Measurements from ENCODE around the gene RAB3A. TPM values are rescaled to one million over a fixed set of nuclear protein-coding genes. Genes with fewer than 3 reads are reported as not detected.

Gene RAB3A
- total RNA-seq, 1 experiment from 2014 or later: 0.68 TPM

DNA sequence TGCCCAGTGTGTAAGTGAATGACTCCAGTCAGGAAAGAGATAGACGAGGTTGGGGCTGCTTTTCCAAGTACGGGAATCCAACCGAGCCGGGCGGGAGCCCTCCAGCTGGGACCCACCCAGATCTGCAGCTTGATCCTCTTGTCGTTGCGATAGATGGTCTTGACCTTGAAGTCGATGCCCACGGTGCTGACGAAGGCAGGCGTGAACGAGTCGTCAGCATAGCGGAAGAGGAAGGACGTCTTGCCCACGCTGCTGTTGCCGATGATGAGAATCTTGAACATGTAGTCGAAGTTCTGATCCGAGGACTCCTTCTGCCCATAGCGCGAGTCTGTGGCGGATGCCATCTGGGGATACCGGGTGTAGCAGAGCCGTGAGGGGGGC lies 1.5 kb downstream of the RAB3A start:
- intact Hi-C loops (cut with micrococcal nuclease): no loop called here
- no peak for DNase-seq (ENCODE audit: unreplicated experiment)
- H3K4me3 Mint-ChIP-seq (ENCODE audit: unreplicated experiment): peak overlapping the region; percentile 57
- no peaks in the 10 kb centered on the region for H3K9me3 Mint-ChIP-seq (ENCODE audit: unreplicated experiment)
- H3K27ac Mint-ChIP-seq (ENCODE audit: low read depth, unreplicated experiment): no peak overlapping the region
- POLR2A ChIA-PET: interaction anchor here (0.9 to 5.6 kb wide), 3 partner anchors 9 to 79 kb away, joined by 3 to 147 read pairs (median 7); partner anchors contain the start of genes JUND and MPV17L2
- no TSS peak for BruUV-seq (replicated peaks)
- peaks cover 5% of the 10 kb centered on the region for H3K4me1 Mint-ChIP-seq (ENCODE audit: insufficient read depth, unreplicated experiment)
- TF ChIP-seq CTCF (IDR thresholded peaks at IDR 0.05; ENCODE audit: unreplicated experiment): no peak
- CTCF ChIA-PET: interaction anchor here (0.6 to 2.0 kb wide), 3 partner anchors 9 to 50 kb away, joined by 3 to 4 read pairs (median 3); partner anchors contain the start of gene MPV17L2
- H3K36me3 Mint-ChIP-seq (ENCODE audit: insufficient read depth, unreplicated experiment): peaks cover 28% of the 10 kb centered on the region
- H3K27me3 Mint-ChIP-seq (ENCODE audit: insufficient read depth, unreplicated experiment): no peaks in the 10 kb centered on the region

GRCh38 chr19:18198374-18198773 lies 5.5 kb downstream of the RAB3A start:
- ChIA-PET CTCF (no interaction called here), POLR2A (no interaction called here)
- Mint-ChIP-seq H3K27me3 (ENCODE audit: insufficient read depth, unreplicated experiment) (no peaks in the 10 kb centered on the region), H3K9me3 (ENCODE audit: unreplicated experiment) (no peaks in the 10 kb centered on the region), H3K4me1 (ENCODE audit: insufficient read depth, unreplicated experiment) (peaks cover 16% of the 10 kb centered on the region), H3K36me3 (ENCODE audit: insufficient read depth, unreplicated experiment) (peaks cover 44% of the 10 kb centered on the region), H3K4me3 (ENCODE audit: unreplicated experiment) (no peak overlapping the region), H3K27ac (ENCODE audit: low read depth, unreplicated experiment) (peak overlapping the region; percentile 3)
- intact Hi-C loops (cut with micrococcal nuclease): no loop called here
- TF ChIP-seq CTCF (IDR thresholded peaks at IDR 0.05; ENCODE audit: unreplicated experiment): no peak
- no TSS peak for BruUV-seq (replicated peaks)
- no peak for DNase-seq (ENCODE audit: unreplicated experiment)

- ChIA-PET CTCF (interaction anchor here (0.7 kb wide), 1 partner anchor 363 kb away, joined by 4 read pairs; no protein-coding TSS in a partner anchor), POLR2A (no interaction called here)
- H3K27ac Mint-ChIP-seq (ENCODE audit: low read depth, unreplicated experiment): peak overlapping the region; percentile 3
Measured at GRCh38 chr19:18197941-18198340, 5.9 kb downstream of the RAB3A start.

GRCh38 chr19:18197306-18197705 lies 6.5 kb downstream of the RAB3A start:
- POLR2A ChIA-PET: no interaction called here
- DNase-seq (ENCODE audit: unreplicated experiment): no peak
- intact Hi-C loops (cut with micrococcal nuclease): no loop called here
- Mint-ChIP-seq H3K9me3 (ENCODE audit: unreplicated experiment) (no peaks in the 10 kb centered on the region), H3K4me1 (ENCODE audit: insufficient read depth, unreplicated experiment) (peaks cover 12% of the 10 kb centered on the region), H3K4me3 (ENCODE audit: unreplicated experiment) (no peak overlapping the region), H3K27ac (ENCODE audit: low read depth, unreplicated experiment) (no peak overlapping the region), H3K27me3 (ENCODE audit: insufficient read depth, unreplicated experiment) (no peaks in the 10 kb centered on the region), H3K36me3 (ENCODE audit: insufficient read depth, unreplicated experiment) (peaks cover 44% of the 10 kb centered on the region)
- TF ChIP-seq CTCF (IDR thresholded peaks at IDR 0.05; ENCODE audit: unreplicated experiment): no peak
- BruUV-seq (replicated peaks): no TSS peak
- CTCF ChIA-PET: interaction anchor here (0.6 to 0.7 kb wide), 2 partner anchors 214 to 364 kb away, joined by 4 to 5 read pairs; no protein-coding TSS in a partner anchor

More at GRCh38 chr19:18197941-18198340, 5.9 kb downstream of the RAB3A start:
- Mint-ChIP-seq H3K4me1 (ENCODE audit: insufficient read depth, unreplicated experiment) (peaks cover 12% of the 10 kb centered on the region), H3K27me3 (ENCODE audit: insufficient read depth, unreplicated experiment) (no peaks in the 10 kb centered on the region), H3K36me3 (ENCODE audit: insufficient read depth, unreplicated experiment) (peaks cover 44% of the 10 kb centered on the region), H3K9me3 (ENCODE audit: unreplicated experiment) (no peaks in the 10 kb centered on the region), H3K4me3 (ENCODE audit: unreplicated experiment) (no peak overlapping the region)
- TF ChIP-seq CTCF (IDR thresholded peaks at IDR 0.05; ENCODE audit: unreplicated experiment): no peak
- intact Hi-C loops (cut with micrococcal nuclease): no loop called here
- no peak for DNase-seq (ENCODE audit: unreplicated experiment)
- BruUV-seq (replicated peaks): no TSS peak

All from MCF 10A (cell line).